NCI-H146 (cell line): ENCODE results near the gene LMO7.
"Not testable (repeated sequence)": the region's sequence is repeated elsewhere in the genome, so short reads cannot be mapped to it uniquely, and the experiment has no call there.

ENCODE experiments used
- DNase-seq: peaks from one replicate; lab custom pipeline; 2025; lab: John Stamatoyannopoulos, UW

The LMO7 gene

GRCh38 chr13:75771818-75772217 lies 135.7 kb downstream of the LMO7 start:
- no peak for DNase-seq

GRCh38 chr13:75774176-75774575 lies 138.0 kb downstream of the LMO7 start:
- DNase-seq = no peak

GRCh38 chr13:75776550-75776949 lies 140.4 kb downstream of the LMO7 start:
- DNase-seq = no peak

- DNase-seq = no peak
Observed at GRCh38 chr13:75779393-75779792, 143.3 kb downstream of the LMO7 start.

- DNase-seq = not testable (repeated sequence)
Observed at GRCh38 chr13:75780103-75780502, 144.0 kb downstream of the LMO7 start.

GRCh38 chr13:75782985-75783384 lies 146.9 kb downstream of the LMO7 start:
- no peak for DNase-seq

GRCh38 chr13:75784003-75784402 lies 147.9 kb downstream of the LMO7 start:
- no peak for DNase-seq

- DNase-seq = no peak
Observed at GRCh38 chr13:75785130-75785529, 149.0 kb downstream of the LMO7 start.

GRCh38 chr13:75787249-75787928 lies 151.3 kb downstream of the LMO7 start:
- DNase-seq = no peak

GRCh38 chr13:75788481-75788981 lies 152.4 kb downstream of the LMO7 start:
- DNase-seq = no peak

- DNase-seq = no peak
Observed at GRCh38 chr13:75789451-75790197, 153.5 kb downstream of the LMO7 start.

GRCh38 chr13:75790198-75790970 lies 154.3 kb downstream of the LMO7 start:
- peak; percentile 47 for DNase-seq

GRCh38 chr13:75792526-75793187 lies 156.5 kb downstream of the LMO7 start:
- no peak for DNase-seq

- not testable (repeated sequence) for DNase-seq
Observed at GRCh38 chr13:75793188-75793567, 157.0 kb downstream of the LMO7 start.

- DNase-seq = no peak
Observed at GRCh38 chr13:75794663-75795062, 158.5 kb downstream of the LMO7 start.

- no peak for DNase-seq
Observed at GRCh38 chr13:75795274-75795673, 159.1 kb downstream of the LMO7 start.

- DNase-seq = no peak
Observed at GRCh38 chr13:75796825-75797224, 160.7 kb downstream of the LMO7 start.

GRCh38 chr13:75797239-75797638 lies 161.1 kb downstream of the LMO7 start:
- no peak for DNase-seq

GRCh38 chr13:75797719-75798118 lies 161.6 kb downstream of the LMO7 start:
- no peak for DNase-seq

GRCh38 chr13:75798353-75799255 lies 162.5 kb downstream of the LMO7 start:
- DNase-seq = no peak

GRCh38 chr13:75800545-75800944 lies 164.4 kb downstream of the LMO7 start:
- no peak for DNase-seq
